Smooth muscle cell (in vitro differentiated cells): ENCODE measurements around the gene CHRNG. TPM values are rescaled to one million over a fixed set of nuclear protein-coding genes. Genes with fewer than 3 reads are reported as not detected.

Experiments
- DNase-seq: peaks from one replicate; lab custom pipeline; 2025; ENCODE audit not compliant: unreplicated experiment; lab: John Stamatoyannopoulos, UW
- H2AFZ ChIP-seq: fragments of 200-600 bp; sonication (generic); 2 replicates; pipeline ENCODE4 v1.6.0; 2016; ENCODE audit warnings: antibody characterized with exemption, low read depth, mild to moderate bottlenecking
- H3F3A ChIP-seq: fragments of 200-600 bp; sonication (generic); 2 replicates; pipeline ENCODE4 v1.6.0; 2017; ENCODE audit warnings: antibody characterized with exemption, low read depth
- H3K27ac ChIP-seq: fragments of 200-600 bp; sonication (generic); 2 replicates; pipeline ENCODE4 v1.5.1; 2016; ENCODE audit warnings: low read depth, mild to moderate bottlenecking
- H3K27me3 ChIP-seq: fragments of 200-600 bp; sonication (generic); 2 replicates; pipeline ENCODE4 v1.6.1; 2016; ENCODE audit warnings: low read depth, mild to moderate bottlenecking
- H3K36me3 ChIP-seq: fragments of 200-600 bp; sonication (generic); 2 replicates; pipeline ENCODE4 v1.5.1; 2016; ENCODE audit warnings: low read depth
- H3K4me1 ChIP-seq: fragments of 200-600 bp; sonication (generic); 2 replicates; pipeline ENCODE4 v1.5.1; 2016; ENCODE audit warnings: low read depth
- H3K4me2 ChIP-seq: fragments of 200-600 bp; sonication (generic); 2 replicates; pipeline ENCODE4 v1.6.0; 2016; ENCODE audit warnings: mild to moderate bottlenecking
- H3K4me3 ChIP-seq: fragments of 200-600 bp; sonication (generic); 2 replicates; pipeline ENCODE4 v1.5.1; 2016; ENCODE audit warnings: mild to moderate bottlenecking
- H3K79me2 ChIP-seq: fragments of 200-600 bp; sonication (generic); 2 replicates; pipeline ENCODE4 v1.6.0; 2016; ENCODE audit warnings: low read depth, mild to moderate bottlenecking
- H3K9ac ChIP-seq: fragments of 200-600 bp; sonication (generic); 2 replicates; pipeline ENCODE4 v1.6.0; 2016; ENCODE audit warnings: low read depth
- H3K9me3 ChIP-seq: fragments of 200-600 bp; sonication (generic); replicated peaks from 2 replicates; pipeline ENCODE4 v1.5.1; 2016; ENCODE audit warnings: low read depth
- H4K20me1 ChIP-seq: fragments of 200-600 bp; sonication (generic); 2 replicates; pipeline ENCODE4 v1.6.0; 2016; ENCODE audit warnings: low read depth
- CTCF ChIP-seq: fragments of 200-600 bp; sonication (generic); IDR thresholded peaks from 2 replicates; pipeline ENCODE4 v1.5.1; 2017; ENCODE audit warnings: borderline replicate concordance, mild to moderate bottlenecking, antibody characterized with exemption; ENCODE audit not compliant: insufficient read depth, poor library complexity, severe bottlenecking
- whole genome bisulfite sequencing: methylation state at CpG from one replicate; pipeline ENCODE4 v1.1.7; 2016; ENCODE audit warnings: low lambda C conversion rate; 5-methylcytosine and 5-hydroxymethylcytosine counted together
- polyA plus RNA-seq: library from polyadenylated mRNA; unstranded; fragments of >200 nt; fragmentation: Nextera tagmentation; extraction: Ambion mirVana; gene quantifications from 2 replicates; pipeline ENCODE4 v1.2.1, GENCODE V29; 2016
- total RNA-seq: library from RNA; depleted of rRNA; stranded (reverse); fragments of >200 nt; gene quantifications from 2 replicates; pipeline ENCODE4 v1.2.3, GENCODE V29; 2014

Gene CHRNG
- total and polyA plus RNA-seq, 2 experiments from 2014 or later = not detected

- no peak overlapping the region for H3K4me2 ChIP-seq
- no peak overlapping the region for H3K27ac ChIP-seq
- no peaks in the 10 kb centered on the region for H3K4me1 ChIP-seq
- H4K20me1 ChIP-seq = no peaks in the 10 kb centered on the region
- H3K9me3 ChIP-seq = no peaks in the 10 kb centered on the region
- H3F3A ChIP-seq = no peaks in the 10 kb centered on the region
- TF ChIP-seq CTCF = no peak
- DNase-seq = no peak
- H3K9ac ChIP-seq = no peak overlapping the region
- H3K36me3 ChIP-seq = no peaks in the 10 kb centered on the region
- no peak overlapping the region for H3K4me3 ChIP-seq
- H2AFZ ChIP-seq = no peak overlapping the region
- H3K27me3 ChIP-seq = peaks cover 10% of the 10 kb centered on the region
- WGBS = 91% methylated on average over 10 of the region's 10 CpGs
- no peaks in the 10 kb centered on the region for H3K79me2 ChIP-seq
Measured at GRCh38 chr2:232512602-232513001, 26.9 kb upstream of the CHRNG start.

GRCh38 chr2:232513353-232513752, 26.1 kb upstream of the CHRNG start:
- H3K27ac ChIP-seq = no peak overlapping the region
- H3F3A ChIP-seq = no peaks in the 10 kb centered on the region
- H3K9me3 ChIP-seq = no peaks in the 10 kb centered on the region
- no peak for TF ChIP-seq CTCF
- DNase-seq = no peak
- no peaks in the 10 kb centered on the region for H3K4me1 ChIP-seq
- H4K20me1 ChIP-seq = no peaks in the 10 kb centered on the region
- no peaks in the 10 kb centered on the region for H3K79me2 ChIP-seq
- H3K4me3 ChIP-seq = no peak overlapping the region
- WGBS = 79% methylated on average over 5 of the region's 5 CpGs
- H3K27me3 ChIP-seq = peaks cover 15% of the 10 kb centered on the region
- H2AFZ ChIP-seq = no peak overlapping the region
- H3K4me2 ChIP-seq = no peak overlapping the region
- no peaks in the 10 kb centered on the region for H3K36me3 ChIP-seq
- H3K9ac ChIP-seq = no peak overlapping the region

- no peak for DNase-seq
- Histone ChIP-seq H3F3A (no peaks in the 10 kb centered on the region), H3K9ac (no peak overlapping the region), H3K4me2 (no peak overlapping the region), H3K4me1 (no peaks in the 10 kb centered on the region), H3K27me3 (peaks cover 22% of the 10 kb centered on the region), H3K36me3 (no peaks in the 10 kb centered on the region), H3K4me3 (no peak overlapping the region), H3K27ac (no peak overlapping the region), H4K20me1 (no peaks in the 10 kb centered on the region), H3K79me2 (no peaks in the 10 kb centered on the region), H2AFZ (no peak overlapping the region), H3K9me3 (no peaks in the 10 kb centered on the region)
- TF ChIP-seq CTCF = no peak
- WGBS = 93% methylated on average over 7 of the region's 7 CpGs
Measured at GRCh38 chr2:232515639-232516038, 23.9 kb upstream of the CHRNG start.

GRCh38 chr2:232516551-232516950, 22.9 kb upstream of the CHRNG start:
- peaks cover 31% of the 10 kb centered on the region for H3K27me3 ChIP-seq
- no peaks in the 10 kb centered on the region for H3K36me3 ChIP-seq
- no peaks in the 10 kb centered on the region for H3F3A ChIP-seq
- no peak overlapping the region for H3K4me2 ChIP-seq
- no peaks in the 10 kb centered on the region for H3K79me2 ChIP-seq
- H3K27ac ChIP-seq = no peak overlapping the region
- H2AFZ ChIP-seq = no peak overlapping the region
- 72% methylated on average over 3 of the region's 3 CpGs for WGBS
- H3K9me3 ChIP-seq = no peaks in the 10 kb centered on the region
- TF ChIP-seq CTCF = no peak
- H3K9ac ChIP-seq = no peak overlapping the region
- H3K4me1 ChIP-seq = no peaks in the 10 kb centered on the region
- H3K4me3 ChIP-seq = no peak overlapping the region
- no peak for DNase-seq
- no peaks in the 10 kb centered on the region for H4K20me1 ChIP-seq
